HG03139 (cell line): ENCODE data around the gene PRPF19.

Experiments
- ATAC-seq: cut with Tn5 transposase; IDR thresholded peaks from one replicate; pipeline ENCODE4 v1.9.1; 2021; ENCODE audit not compliant: unreplicated experiment

PRPF19 gene

GRCh38 chr11:60924110-60924905 lies 17.9 kb upstream of the PRPF19 start, which contains the start of gene TMEM132A:
TMEM132A (plus strand) TSS chr11:60924460; CDS start chr11:60924634, 174 bp downstream.
- ATAC-seq: no peak

GRCh38 chr11:60923800-60924109 lies 17.4 kb upstream of the PRPF19 start:
- no peak for ATAC-seq

GRCh38 chr11:60923326-60923725 lies 16.9 kb upstream of the PRPF19 start:
- ATAC-seq: no peak

GRCh38 chr11:60922906-60923305 lies 16.5 kb upstream of the PRPF19 start:
- ATAC-seq: no peak

GRCh38 chr11:60921777-60922335 lies 15.5 kb upstream of the PRPF19 start:
- no peak for ATAC-seq

DNA sequence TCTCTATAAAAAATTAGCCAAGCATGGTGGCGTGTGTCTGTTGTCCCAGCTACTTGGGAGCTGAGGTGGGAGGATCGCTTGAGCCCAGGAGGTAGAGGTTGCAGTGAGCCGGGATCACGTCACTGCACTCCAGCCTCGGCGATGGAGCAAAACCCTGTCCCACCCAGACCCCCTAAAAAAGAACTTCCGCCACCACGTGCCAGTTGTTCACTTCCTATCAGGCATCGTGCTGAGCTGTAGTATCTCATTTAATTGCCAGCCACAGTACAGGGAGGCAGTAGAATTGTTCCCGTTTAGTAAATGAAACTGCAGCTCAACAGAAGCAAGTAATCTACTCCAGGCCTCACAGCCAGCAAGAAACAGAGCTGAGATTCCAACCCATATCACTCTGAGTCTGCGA lies 14.9 kb upstream of the PRPF19 start:
- no peak for ATAC-seq

DNA sequence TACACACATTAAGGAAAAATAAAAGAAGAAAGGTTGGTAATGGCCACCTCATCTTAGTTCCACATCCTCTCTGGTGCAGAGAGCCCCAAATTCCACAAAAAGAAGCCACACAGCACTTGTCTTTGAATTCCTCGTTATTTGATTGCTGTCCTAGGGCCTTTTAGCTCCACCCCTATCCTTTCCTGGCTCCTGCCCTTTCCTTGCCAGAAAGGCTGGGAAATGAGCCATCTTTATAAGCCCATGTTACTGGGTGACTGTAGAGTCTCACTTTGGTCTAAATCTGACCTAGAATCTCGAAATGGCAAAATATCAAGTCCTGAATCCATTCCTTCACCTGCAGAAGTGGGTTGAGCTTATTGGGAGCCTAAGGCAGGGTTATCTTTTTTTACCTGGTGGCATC lies 13.6 kb upstream of the PRPF19 start:
- ATAC-seq: no peak

DNA sequence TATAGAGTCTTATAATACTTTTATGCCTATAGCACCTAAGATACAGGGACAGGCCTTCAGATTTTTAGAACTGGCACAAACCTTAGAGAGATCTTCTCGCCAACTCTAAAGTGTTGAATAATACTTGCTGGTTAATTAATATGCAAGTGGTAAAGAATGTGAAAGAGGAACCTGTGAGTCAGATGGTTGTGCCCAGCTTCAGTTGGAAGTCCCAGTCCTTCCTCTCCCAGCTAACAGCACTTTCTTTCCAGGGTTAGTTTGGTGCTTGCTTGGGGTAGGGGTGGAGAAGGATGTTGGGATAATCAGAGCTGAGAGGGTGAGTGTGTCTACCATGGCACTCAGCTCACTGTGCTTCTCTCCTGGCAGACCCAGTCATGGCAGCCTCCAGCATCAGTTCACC lies 12.9 kb upstream of the PRPF19 start:
- ATAC-seq: no peak

DNA sequence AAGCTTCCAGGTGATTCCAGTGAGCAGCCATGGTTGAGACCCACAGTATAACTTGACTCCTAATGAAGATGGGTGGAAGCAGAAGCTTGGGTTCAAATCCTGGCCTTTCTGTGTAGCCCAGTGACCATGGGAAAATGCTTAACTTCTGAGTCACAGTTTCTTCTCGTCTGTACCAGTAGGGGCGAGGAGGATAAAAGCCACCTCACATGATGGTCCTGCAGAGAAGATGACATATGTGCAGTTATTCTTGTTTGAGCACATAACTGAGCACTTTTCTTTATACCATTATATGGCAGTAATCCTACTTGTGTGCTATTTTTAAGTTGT lies 12.5 kb upstream of the PRPF19 start:
- no peak for ATAC-seq

GRCh38 chr11:60918251-60918938 lies 12.0 kb upstream of the PRPF19 start:
- ATAC-seq: no peak

DNA sequence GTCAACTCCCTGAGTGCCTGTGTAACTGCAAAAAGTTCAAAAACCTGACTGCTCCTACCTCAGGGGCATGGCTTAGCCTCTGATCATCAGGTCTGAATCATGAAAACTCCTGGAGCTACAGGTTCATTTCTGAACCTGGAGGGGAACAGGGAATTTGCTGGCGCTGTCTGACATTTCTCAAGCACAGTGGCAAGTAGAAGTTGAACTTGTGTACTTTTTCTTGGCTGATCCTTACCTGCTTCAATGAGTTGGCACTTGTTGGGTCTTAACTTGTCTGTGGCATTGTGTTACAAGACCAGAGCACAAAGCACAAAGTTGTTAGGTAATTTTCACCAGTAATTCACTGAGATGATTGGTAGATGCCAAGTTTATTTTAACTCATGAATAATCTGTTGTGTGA lies 10.9 kb upstream of the PRPF19 start:
- ATAC-seq: no peak

GRCh38 chr11:60916669-60917206 lies 10.4 kb upstream of the PRPF19 start:
- ATAC-seq: no peak

DNA sequence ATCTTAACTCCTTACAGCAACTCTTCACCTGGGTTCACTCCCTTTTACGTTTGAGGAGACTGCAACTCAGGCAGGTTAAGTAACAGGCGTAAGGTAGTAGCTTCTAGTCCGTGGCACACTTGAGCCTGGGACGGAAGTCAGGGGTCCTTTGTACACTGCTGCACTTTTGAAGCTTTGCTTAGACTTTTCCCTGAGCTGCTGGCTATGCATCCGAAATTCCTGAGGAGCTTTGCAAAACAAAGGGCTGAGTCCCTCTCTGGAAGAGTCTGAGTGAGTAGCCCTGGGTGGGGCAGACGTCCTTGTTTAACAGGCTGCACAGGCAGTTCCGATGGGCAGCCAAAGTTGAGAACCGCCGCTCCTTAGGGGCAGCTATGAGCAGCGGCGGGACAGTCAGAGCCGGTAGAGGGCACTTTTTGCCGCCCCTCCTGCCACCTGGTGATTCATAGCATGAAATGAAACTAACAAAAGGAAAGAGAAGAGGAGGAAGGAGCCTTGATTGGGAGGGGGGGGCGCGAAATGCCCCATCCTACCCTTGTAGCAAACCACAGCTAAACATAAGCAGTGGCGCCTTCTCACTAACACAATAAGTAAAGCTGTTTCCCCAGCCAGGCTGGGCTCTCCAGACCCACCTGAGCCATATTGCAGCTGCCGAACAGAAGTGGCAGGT lies 9.0 kb upstream of the PRPF19 start:
- ATAC-seq: peak; percentile 41

- ATAC-seq: no peak
These were observed 8.4 kb upstream of the PRPF19 start for GRCh38 chr11:60914633-60915247.

- peak; percentile 35 for ATAC-seq
These were observed 7.6 kb upstream of the PRPF19 start, which contains the start of gene TMEM109 for GRCh38 chr11:60913793-60914632. TMEM109 (plus strand) TSS chr11:60914158; CDS start chr11:60919694, 5,536 bp downstream.

DNA sequence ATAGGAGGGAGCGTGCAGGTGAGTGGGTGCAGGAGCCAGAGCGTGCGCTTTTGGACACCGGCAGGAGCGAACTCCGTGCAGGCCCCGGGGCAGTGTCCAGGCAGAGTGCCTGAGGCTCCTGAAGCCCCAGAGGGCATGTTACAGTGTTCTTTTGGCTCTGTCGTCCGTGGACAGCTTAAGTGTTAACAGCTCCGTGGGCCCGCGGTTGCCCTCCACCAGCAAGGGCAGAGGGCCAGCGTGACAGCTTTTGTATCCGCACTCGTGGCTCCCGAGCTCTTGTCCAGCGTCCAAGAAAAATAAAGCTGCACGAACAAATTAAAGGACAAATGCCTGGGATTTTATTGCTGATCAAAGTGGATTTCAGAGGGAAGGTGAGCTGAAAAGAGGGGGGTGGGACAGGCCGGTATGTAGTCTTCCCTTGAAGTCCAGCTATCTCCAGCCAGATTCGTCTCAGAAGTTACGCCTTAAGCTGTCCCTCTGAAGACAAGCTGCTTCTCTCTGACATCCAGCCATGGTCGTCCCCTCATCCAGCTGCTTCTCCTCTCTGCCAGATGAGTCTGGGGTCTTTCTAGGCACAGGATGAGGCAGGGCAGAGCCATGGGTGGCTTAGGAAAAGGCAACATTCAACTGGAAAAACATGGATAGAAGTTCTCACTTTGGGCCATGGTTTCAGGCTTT lies 6.6 kb upstream of the PRPF19 start:
- no peak for ATAC-seq

- no peak for ATAC-seq
These were observed 6.0 kb upstream of the PRPF19 start for GRCh38 chr11:60912223-60912850.

DNA sequence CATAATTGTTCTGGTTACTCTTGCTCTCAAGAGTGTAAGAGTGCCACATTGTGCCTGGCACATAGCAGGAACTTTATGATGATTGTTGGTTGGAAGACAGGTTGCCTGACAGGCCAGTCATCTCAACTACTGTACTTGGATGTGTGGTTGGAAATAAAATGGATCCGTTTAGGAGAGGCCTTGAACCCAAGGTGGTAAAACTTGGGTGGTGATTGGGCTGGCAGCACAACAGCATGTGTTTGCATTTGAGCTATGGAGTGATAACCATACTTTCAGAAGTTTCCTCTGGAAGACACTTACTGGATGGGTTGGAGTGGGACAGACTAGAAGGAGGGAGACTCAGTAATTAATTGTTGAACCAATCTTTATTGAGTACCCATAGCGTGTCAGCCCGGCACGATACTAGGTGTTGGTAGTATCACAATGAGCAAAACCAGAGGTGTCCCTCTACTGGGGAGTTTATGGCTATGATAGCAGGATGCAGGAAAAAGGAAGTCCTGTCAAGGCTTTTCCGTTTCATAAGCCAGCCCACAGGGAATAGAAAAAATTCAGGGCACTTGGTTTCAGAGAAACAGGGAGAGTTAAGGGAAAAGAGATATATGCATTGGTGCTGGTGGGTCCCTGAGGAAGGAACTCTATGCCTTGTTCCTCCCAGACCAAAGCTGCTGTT lies 4.5 kb upstream of the PRPF19 start:
- ATAC-seq: no peak

- peak; percentile 30 for ATAC-seq
These were observed 3.9 kb upstream of the PRPF19 start for GRCh38 chr11:60910281-60910687.
